HEK293 (cell line): ENCODE results near the gene PACRG.

Source experiments
- CTCF ChIA-PET: fragments of 350-600 bp; formaldehyde crosslinking; extraction: SDS; loops from one replicate; lab custom pipeline; 2021; ENCODE audit warnings: antibody characterized with exemption; lab: Yijun Ruan, JAX
- POLR2A ChIA-PET: fragments of 300-600 bp; formaldehyde crosslinking; extraction: SDS; loops from one replicate; lab custom pipeline; 2020; ENCODE audit warnings: antibody characterized with exemption, inconsistent platforms; lab: Yijun Ruan, JAX
- H3K27ac ChIP-seq: fragments of 200-500 bp; sonication (Bioruptor generic); 2 replicates; pipeline ENCODE4 v1.5.1; 2014; ENCODE audit warnings: low read depth, low read length, control low read depth, inconsistent platforms; ENCODE audit errors: extremely low read depth
- H3K36me3 ChIP-seq, 2 experiments: fragments of 200-500 bp in 1 of 2; sonication (Bioruptor generic) in 1 of 2; 1 replicate in 1 of 2; 2 replicates in 1 of 2; pipeline ENCODE4 v1.5.1; 2014 to 2017; ENCODE audit warnings: inconsistent platforms in 2 of 2, low read length in 2 of 2; ENCODE audit not compliant: control insufficient read depth in 2 of 2, insufficient read depth in 1 of 2
- H3K4me1 ChIP-seq: fragments of 200-500 bp; sonication (Bioruptor generic); 2 replicates; pipeline ENCODE4 v1.5.1; 2014; ENCODE audit warnings: mild to moderate bottlenecking, low read length, inconsistent platforms; ENCODE audit not compliant: control insufficient read depth, insufficient read depth
- H3K4me3 ChIP-seq: 2 replicates; pipeline ENCODE4 v1.5.1; 2011; ENCODE audit warnings: low read depth, mild to moderate bottlenecking, control low read depth, low read length, moderate library complexity
- H3K9me3 ChIP-seq: fragments of 200-500 bp; sonication (Bioruptor generic); 2 replicates; pipeline ENCODE4 v1.5.1; 2014; ENCODE audit warnings: low read depth, low read length, inconsistent platforms; ENCODE audit not compliant: control insufficient read depth, insufficient read depth
- GLIS2 ChIP-seq: fragments of 450-650 bp; formaldehyde crosslinking; IDR thresholded peaks from 2 replicates; pipeline ENCODE4 v1.5.1; 2016; ENCODE audit warnings: missing biosample characterization, missing genetic modification characterization
- MEIS1 ChIP-seq: sonication (generic); formaldehyde crosslinking; IDR thresholded peaks from 2 replicates; pipeline ENCODE4 v1.8.1; 2022; ENCODE audit warnings: missing genetic modification reagents, mild to moderate bottlenecking, borderline replicate concordance
- MYNN ChIP-seq: fragments of 450-650 bp; formaldehyde crosslinking; IDR thresholded peaks from 2 replicates; pipeline ENCODE4 v1.5.1; 2016; ENCODE audit warnings: missing biosample characterization, missing genetic modification characterization, borderline replicate concordance
- OSR2 ChIP-seq: fragments of 450-650 bp; formaldehyde crosslinking; IDR thresholded peaks from 2 replicates; pipeline ENCODE4 v1.5.1; 2016; ENCODE audit warnings: missing biosample characterization, missing genetic modification characterization
- SCRT1 ChIP-seq: fragments of 450-650 bp; formaldehyde crosslinking; IDR thresholded peaks from 2 replicates; pipeline ENCODE4 v1.5.1; 2016; ENCODE audit warnings: missing biosample characterization, missing genetic modification characterization, borderline replicate concordance
- SETDB1 ChIP-seq: IDR thresholded peaks from one replicate; pipeline ENCODE4 v1.6.1; 2017; ENCODE audit warnings: mild to moderate bottlenecking, low read length, moderate library complexity, mixed read lengths; ENCODE audit not compliant: insufficient read length
- ZFP41 ChIP-seq: fragments of 450-650 bp; formaldehyde crosslinking; IDR thresholded peaks from 2 replicates; pipeline ENCODE4 v1.5.1; 2016; ENCODE audit warnings: missing biosample characterization, missing genetic modification characterization, borderline replicate concordance
- ZIC2 ChIP-seq: fragments of 450-650 bp; formaldehyde crosslinking; IDR thresholded peaks from 2 replicates; pipeline ENCODE4 v1.5.1; 2016; ENCODE audit warnings: missing biosample characterization, missing genetic modification characterization
- ZNF23 ChIP-seq: fragments of 450-650 bp; formaldehyde crosslinking; IDR thresholded peaks from 2 replicates; pipeline ENCODE4 v1.5.1; 2016; ENCODE audit warnings: missing biosample characterization, missing genetic modification characterization, borderline replicate concordance
- ZNF239 ChIP-seq: fragments of 450-650 bp; formaldehyde crosslinking; IDR thresholded peaks from 2 replicates; pipeline ENCODE4 v1.5.1; 2016; ENCODE audit warnings: missing biosample characterization, missing genetic modification characterization
- ZNF274 ChIP-seq, 2 experiments: fragments of 200-500 bp in 1 of 2; fragments of 450-650 bp in 1 of 2; sonication (Bioruptor generic) in 1 of 2; formaldehyde crosslinking in 1 of 2; IDR thresholded peaks; 2 replicates each; pipeline versions ENCODE4 v1.5.1 to v1.6.1; 2014 to 2016; ENCODE audit warnings: borderline replicate concordance in 1 of 2, inconsistent platforms in 1 of 2, low read length in 1 of 2, missing biosample characterization in 1 of 2, missing genetic modification characterization in 1 of 2
- ZNF514 ChIP-seq: fragments of 450-650 bp; formaldehyde crosslinking; IDR thresholded peaks from 2 replicates; pipeline ENCODE4 v1.5.1; 2016; ENCODE audit warnings: missing biosample characterization, missing genetic modification characterization
- ZNF544 ChIP-seq: fragments of 450-650 bp; formaldehyde crosslinking; IDR thresholded peaks from 2 replicates; pipeline ENCODE4 v1.5.0; 2017; ENCODE audit warnings: missing biosample characterization, missing genetic modification characterization
- ZNF624 ChIP-seq: fragments of 450-650 bp; formaldehyde crosslinking; IDR thresholded peaks from 2 replicates; pipeline ENCODE4 v1.5.1; 2017; ENCODE audit warnings: missing biosample characterization, missing genetic modification characterization
- ZNF692 ChIP-seq: fragments of 450-650 bp; formaldehyde crosslinking; IDR thresholded peaks from 2 replicates; pipeline ENCODE4 v1.5.1; 2016; ENCODE audit warnings: missing biosample characterization, missing genetic modification characterization
- ZNF768 ChIP-seq: fragments of 450-650 bp; formaldehyde crosslinking; IDR thresholded peaks from 2 replicates; pipeline ENCODE4 v1.5.1; 2018; ENCODE audit warnings: missing biosample characterization, mild to moderate bottlenecking, missing genetic modification characterization
- TF ChIP-seq, protein P1 (sequence below): fragments of 450-650 bp; formaldehyde crosslinking; IDR thresholded peaks from 2 replicates; pipeline ENCODE4 v1.5.1; 2017; ENCODE audit warnings: missing biosample characterization, mild to moderate bottlenecking, missing genetic modification characterization, moderate library complexity
- TF ChIP-seq, protein P2 (sequence below): fragments of 450-650 bp; formaldehyde crosslinking; IDR thresholded peaks from 2 replicates; pipeline ENCODE4 v1.5.1; 2016; ENCODE audit warnings: missing biosample characterization, missing genetic modification characterization

PACRG gene

DNA sequence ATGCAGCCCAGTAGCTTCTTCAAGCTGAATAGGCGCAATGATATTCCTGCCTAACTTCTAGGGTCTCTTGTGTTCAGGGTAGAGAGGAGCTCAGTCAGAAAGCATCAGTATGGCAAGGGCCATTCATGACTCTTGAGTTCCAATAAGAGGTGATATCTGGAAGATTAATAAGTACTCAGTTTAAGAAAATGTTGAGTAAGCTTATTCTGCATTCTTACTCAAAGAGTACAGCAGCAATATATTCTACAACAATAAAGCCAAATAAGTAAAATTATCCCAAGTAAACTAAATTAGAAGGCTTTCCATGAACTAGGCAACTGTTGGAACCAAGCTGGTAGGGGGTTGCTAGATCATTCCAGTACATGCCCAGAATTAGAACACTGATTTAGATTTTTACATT, 303.2 kb downstream of the PACRG start (continued):
- no peak for TF ChIP-seq ZFP41 (tag by site-specific recombination)
- TF ChIP-seq MEIS1 (CRISPR knock-in tag) = no peak
- no peak for TF ChIP-seq GLIS2 (tag by site-specific recombination)
- TF ChIP-seq, protein P1, sequence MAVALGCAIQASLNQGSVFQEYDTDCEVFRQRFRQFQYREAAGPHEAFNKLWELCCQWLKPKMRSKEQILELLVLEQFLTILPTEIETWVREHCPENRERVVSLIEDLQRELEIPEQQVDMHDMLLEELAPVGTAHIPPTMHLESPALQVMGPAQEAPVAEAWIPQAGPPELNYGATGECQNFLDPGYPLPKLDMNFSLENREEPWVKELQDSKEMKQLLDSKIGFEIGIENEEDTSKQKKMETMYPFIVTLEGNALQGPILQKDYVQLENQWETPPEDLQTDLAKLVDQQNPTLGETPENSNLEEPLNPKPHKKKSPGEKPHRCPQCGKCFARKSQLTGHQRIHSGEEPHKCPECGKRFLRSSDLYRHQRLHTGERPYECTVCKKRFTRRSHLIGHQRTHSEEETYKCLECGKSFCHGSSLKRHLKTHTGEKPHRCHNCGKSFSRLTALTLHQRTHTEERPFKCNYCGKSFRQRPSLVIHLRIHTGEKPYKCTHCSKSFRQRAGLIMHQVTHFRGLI (tag by site-specific recombination) = no peak
- no peak for TF ChIP-seq ZNF274 (IDR thresholded peaks at IDR 0.05; ENCODE audit: low read length)
- TF ChIP-seq ZNF274 (tag by site-specific recombination; IDR thresholded peaks at IDR 0.05; ENCODE audit: borderline replicate concordance) = no peak
- no peak for TF ChIP-seq ZNF768 (tag by site-specific recombination)
- no peak for TF ChIP-seq ZNF692
- TF ChIP-seq ZNF23 (tag by site-specific recombination) = no peak
- no peak for TF ChIP-seq ZNF239
- no peak for TF ChIP-seq ZIC2 (tag by site-specific recombination)
- no peak for TF ChIP-seq ZNF514 (tag by site-specific recombination)

- H3K27ac ChIP-seq = no peak overlapping the region
- TF ChIP-seq SETDB1 (peak; percentile 96), OSR2 (tag by site-specific recombination) (no peak)
- TF ChIP-seq, all 188 proteins: peak for 1
- ChIA-PET CTCF (no interaction called here), POLR2A (no interaction called here)
- H3K9me3 ChIP-seq = no peaks in the 10 kb centered on the region
- H3K36me3 ChIP-seq = no peaks in the 10 kb centered on the region
- no peaks in the 10 kb centered on the region for H3K4me1 ChIP-seq
- no peak overlapping the region for H3K4me3 ChIP-seq
Measured at GRCh38 chr6:163031931-163032330, 304.2 kb downstream of the PACRG start.

DNA sequence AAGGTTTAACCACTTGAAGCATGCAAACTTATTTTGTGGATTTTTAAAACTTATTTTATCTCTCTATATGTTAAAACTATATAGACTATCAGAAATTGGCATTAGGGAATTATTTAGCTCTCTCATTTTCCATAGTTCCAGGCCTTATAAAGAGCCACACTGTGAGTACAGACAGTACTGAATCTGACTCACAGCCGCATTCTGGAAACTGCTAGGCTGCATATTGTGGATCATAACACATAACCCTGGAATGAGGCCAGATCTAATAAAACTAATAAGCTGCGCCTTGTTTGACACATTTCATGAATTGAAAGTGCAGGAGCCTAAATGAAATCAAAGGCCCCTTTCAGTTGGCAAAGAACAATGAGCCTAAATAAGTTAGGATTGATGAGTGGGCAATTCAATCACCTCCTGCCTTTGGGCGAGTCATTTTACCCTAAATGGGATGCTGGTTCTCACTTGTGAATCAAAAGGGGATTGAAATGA, 308.4 kb downstream of the PACRG start:
- Histone ChIP-seq H3K4me3 (no peak overlapping the region), H3K27ac (no peak overlapping the region), H3K9me3 (no peaks in the 10 kb centered on the region), H3K36me3 (no peaks in the 10 kb centered on the region), H3K4me1 (no peaks in the 10 kb centered on the region)
- no peak for TF ChIP-seq ZNF544 (tag by site-specific recombination)
- no peak for TF ChIP-seq ZNF624
- TF ChIP-seq, protein P1 (tag by site-specific recombination) = no peak
- TF ChIP-seq, protein P2, sequence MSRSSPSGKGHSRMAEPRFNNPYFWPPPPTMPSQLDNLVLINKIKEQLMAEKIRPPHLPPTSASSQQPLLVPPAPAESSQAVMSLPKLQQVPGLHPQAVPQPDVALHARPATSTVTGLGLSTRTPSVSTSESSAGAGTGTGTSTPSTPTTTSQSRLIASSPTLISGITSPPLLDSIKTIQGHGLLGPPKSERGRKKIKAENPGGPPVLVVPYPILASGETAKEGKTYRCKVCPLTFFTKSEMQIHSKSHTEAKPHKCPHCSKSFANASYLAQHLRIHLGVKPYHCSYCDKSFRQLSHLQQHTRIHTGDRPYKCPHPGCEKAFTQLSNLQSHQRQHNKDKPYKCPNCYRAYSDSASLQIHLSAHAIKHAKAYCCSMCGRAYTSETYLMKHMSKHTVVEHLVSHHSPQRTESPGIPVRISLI (tag by site-specific recombination) = no peak
- TF ChIP-seq SCRT1 = no peak
- no peak for TF ChIP-seq MYNN (tag by site-specific recombination)
- CTCF ChIA-PET = no interaction called here
- POLR2A ChIA-PET = no interaction called here
